ENCODE data around the gene KLK2. TPM values are rescaled to one million over a fixed set of nuclear protein-coding genes. Genes with fewer than 3 reads are reported as not detected.

KLK2 gene
- total RNA-seq, 6 experiments from 2014 or later, result not detected

DNA sequence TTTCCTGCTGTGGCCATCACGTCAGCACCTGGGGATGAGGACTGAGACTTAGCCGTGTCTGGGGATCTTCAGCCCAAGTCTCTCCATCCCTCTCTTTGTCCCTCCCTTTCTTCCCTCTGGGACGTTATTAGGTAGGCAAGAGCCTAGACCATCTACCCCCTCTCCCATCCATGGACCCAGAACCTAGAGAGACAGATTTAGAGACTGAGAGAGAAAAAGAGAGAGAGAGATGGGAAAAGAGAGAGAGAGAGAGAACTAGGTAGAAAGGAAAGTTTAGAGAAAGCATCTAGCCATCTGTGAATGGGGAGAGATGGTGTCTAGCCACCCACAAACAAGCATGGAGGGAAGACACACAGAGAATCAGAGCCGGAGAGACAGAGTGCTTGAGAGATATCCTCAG lies 37.5 kb downstream of the KLK2 start:
- no peaks in the 10 kb centered on the region for H3K4me1 Mint-ChIP-seq (ENCODE audit: low read depth)
- no peak overlapping the region for H3K27ac Mint-ChIP-seq
- no peak overlapping the region for H3K4me3 Mint-ChIP-seq
- H3K27me3 Mint-ChIP-seq (ENCODE audit: insufficient read depth), result peaks cover 38% of the 10 kb centered on the region
- no peak for DNase-seq
- no peaks in the 10 kb centered on the region for H3K36me3 Mint-ChIP-seq (ENCODE audit: low read depth)
- TF ChIP-seq, protein P1, sequence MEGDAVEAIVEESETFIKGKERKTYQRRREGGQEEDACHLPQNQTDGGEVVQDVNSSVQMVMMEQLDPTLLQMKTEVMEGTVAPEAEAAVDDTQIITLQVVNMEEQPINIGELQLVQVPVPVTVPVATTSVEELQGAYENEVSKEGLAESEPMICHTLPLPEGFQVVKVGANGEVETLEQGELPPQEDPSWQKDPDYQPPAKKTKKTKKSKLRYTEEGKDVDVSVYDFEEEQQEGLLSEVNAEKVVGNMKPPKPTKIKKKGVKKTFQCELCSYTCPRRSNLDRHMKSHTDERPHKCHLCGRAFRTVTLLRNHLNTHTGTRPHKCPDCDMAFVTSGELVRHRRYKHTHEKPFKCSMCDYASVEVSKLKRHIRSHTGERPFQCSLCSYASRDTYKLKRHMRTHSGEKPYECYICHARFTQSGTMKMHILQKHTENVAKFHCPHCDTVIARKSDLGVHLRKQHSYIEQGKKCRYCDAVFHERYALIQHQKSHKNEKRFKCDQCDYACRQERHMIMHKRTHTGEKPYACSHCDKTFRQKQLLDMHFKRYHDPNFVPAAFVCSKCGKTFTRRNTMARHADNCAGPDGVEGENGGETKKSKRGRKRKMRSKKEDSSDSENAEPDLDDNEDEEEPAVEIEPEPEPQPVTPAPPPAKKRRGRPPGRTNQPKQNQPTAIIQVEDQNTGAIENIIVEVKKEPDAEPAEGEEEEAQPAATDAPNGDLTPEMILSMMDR (IDR thresholded peaks at IDR 0.05), result no peak
- no peaks in the 10 kb centered on the region for H3K9me3 Mint-ChIP-seq

DNA sequence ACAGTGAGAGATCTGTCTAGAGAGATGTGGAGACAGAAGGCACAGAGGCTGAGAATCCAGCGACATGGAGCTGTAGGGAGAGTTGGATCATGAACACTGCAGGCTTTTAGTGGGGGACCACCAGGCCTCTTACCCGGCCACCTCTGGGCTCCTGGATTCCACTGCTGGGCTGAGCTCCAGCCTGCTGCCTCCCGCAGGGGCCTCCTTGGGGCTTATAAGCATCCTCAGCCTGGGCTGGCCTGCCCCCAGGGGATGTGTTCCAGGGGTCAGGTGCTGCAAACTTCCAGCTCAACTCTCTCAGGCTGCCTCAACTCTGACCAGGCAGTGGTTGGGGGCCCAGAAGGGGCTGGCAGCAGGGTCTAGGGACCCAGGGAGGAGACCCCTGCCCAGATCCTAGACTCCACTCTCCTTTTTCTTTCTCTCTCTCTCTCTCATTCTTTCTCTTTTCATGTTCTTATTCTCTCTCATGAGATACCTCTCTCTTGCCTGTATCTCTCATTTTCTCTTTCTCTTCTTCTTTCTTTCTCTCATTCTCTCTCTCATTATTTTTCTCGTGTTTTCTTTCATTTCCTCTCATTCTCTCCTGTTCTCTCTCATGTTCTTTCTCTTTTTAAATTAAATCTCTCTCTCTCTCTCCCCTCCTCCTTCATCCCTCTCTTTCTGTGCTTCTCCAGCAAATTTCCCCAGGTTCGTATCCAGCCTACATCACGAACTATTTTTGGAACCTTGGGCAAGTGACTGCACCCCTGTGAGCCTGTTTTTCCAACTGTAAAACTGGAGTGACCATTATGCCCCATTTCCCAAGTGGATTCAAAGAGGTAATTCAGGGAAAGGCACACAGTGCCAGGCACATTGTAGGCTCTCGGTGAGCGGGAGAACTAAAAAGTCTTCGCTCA lies 38.2 kb downstream of the KLK2 start, which contains the start of gene KLK4:
Gene KLK4 (minus strand): TSS at position 190 of the 896 bp plus-strand sequence. CDS start 657 bp downstream, outside the sequence.
- peaks cover 36% of the 10 kb centered on the region for H3K27me3 Mint-ChIP-seq (ENCODE audit: insufficient read depth)
- no peaks in the 10 kb centered on the region for H3K36me3 Mint-ChIP-seq (ENCODE audit: low read depth)
- no peak within 1 kb of the TSS for H3K27ac Mint-ChIP-seq
- DNase-seq, result no peak
- H3K9me3 Mint-ChIP-seq, result no peaks in the 10 kb centered on the region
- H3K4me1 Mint-ChIP-seq (ENCODE audit: low read depth), result no peaks in the 10 kb centered on the region
- TF ChIP-seq, protein P1 (IDR thresholded peaks at IDR 0.05), result no peak
- H3K4me3 Mint-ChIP-seq, result no peak within 1 kb of the TSS

DNA sequence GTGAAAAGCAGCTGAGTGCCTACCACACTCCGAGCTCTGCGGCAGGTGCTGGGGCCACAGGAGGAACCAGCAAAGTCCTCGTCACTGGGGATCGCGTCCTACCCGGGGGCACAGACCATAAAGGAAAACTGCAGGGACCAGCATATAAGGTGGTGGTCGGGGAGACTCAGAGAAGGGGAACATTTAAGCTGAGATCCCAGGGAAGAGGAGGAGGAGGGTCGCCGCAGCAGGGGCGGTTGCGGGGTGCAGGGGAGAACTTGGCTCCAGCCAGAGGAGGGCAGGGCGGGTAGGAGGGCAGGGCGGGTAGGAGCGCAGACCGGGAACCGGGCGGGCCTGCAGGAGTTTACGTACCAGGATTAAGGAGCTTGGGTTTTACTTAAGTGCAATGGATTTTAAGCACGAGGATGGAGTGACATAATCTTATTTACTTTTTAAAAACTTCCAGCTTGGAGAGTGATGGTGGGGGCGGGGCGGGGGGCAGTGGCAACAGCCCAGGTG lies 38.9 kb downstream of the KLK2 start:
- H3K36me3 Mint-ChIP-seq (ENCODE audit: low read depth), result no peaks in the 10 kb centered on the region
- no peak overlapping the region for H3K27ac Mint-ChIP-seq
- no peak overlapping the region for H3K4me3 Mint-ChIP-seq
- no peaks in the 10 kb centered on the region for H3K9me3 Mint-ChIP-seq
- no peak for DNase-seq
- TF ChIP-seq, protein P1 (IDR thresholded peaks at IDR 0.05), result no peak
- no peaks in the 10 kb centered on the region for H3K4me1 Mint-ChIP-seq (ENCODE audit: low read depth)
- H3K27me3 Mint-ChIP-seq (ENCODE audit: insufficient read depth), result peaks cover 38% of the 10 kb centered on the region

DNA sequence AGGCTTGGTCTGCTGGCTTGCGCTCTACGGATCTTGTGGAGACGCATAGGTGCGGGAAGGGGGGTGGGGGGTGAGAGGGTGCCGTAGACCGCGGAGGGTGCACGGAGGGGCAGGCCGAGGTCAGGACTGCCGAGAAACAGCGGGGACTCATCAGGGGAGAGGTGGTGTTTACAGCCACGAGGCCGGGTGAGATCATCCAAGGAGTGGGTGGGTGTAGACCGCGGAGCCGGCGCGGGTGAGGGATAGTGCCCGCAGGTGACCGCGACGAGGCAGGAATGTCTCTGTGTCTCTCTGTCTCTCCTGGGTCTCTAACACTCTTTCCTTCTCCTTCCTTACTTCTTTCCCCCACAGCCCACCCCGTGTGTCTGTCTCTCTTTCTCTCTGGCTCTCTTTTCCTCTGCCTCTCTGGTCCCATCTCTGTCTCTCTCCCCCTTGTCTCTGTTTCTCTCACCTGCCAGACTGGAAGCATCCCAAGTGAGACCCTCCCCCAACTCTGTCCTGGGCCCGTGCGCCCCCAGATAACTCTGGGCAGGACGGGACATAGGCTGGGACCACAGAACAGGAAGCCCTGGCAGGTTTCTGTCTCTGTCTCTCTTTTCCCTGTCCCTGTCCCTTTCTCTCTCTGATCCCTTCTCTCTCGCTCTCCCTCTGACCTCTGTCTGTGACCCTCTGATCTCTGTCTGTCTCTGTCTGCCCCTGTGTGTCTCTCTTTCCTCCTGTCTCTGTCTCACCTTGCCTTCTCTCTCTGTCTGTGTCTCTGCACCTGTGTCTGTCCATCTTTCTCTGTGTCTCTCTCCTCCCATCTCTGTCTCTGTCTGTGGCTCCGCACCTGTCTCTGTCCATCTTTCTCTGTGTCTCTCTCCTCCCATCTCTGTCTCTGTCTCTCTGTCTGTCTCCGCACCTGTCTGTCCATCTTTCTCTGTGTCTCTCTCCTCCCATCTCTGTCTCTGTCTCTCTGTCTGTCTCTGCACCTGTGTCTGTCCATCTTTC lies 39.8 kb downstream of the KLK2 start:
- TF ChIP-seq, protein P1 (IDR thresholded peaks at IDR 0.05), result no peak
- no peaks in the 10 kb centered on the region for H3K4me1 Mint-ChIP-seq (ENCODE audit: low read depth)
- no peak for DNase-seq
- peaks cover 36% of the 10 kb centered on the region for H3K27me3 Mint-ChIP-seq (ENCODE audit: insufficient read depth)
- H3K4me3 Mint-ChIP-seq, result no peak overlapping the region
- H3K9me3 Mint-ChIP-seq, result no peaks in the 10 kb centered on the region
- no peaks in the 10 kb centered on the region for H3K36me3 Mint-ChIP-seq (ENCODE audit: low read depth)
- H3K27ac Mint-ChIP-seq, result no peak overlapping the region

DNA sequence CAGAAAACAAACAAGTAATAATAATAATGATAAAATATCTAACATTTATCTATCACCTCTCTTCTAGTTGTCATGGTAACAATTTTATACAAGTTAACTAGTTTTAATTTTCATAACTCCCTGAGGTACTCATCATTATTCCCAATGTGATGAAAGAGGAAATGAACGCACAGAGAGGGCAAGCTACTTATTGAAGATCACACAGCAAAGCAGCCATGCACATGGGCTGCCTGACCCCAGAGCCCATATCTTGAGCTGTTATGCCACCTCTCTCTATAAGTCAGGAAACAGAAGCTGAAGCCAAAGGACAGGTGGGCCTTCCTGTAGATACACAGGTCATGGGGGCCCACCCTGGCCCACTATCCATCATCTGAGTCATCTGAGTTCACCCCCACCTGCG lies 42.8 kb downstream of the KLK2 start:
- no peak overlapping the region for H3K4me3 Mint-ChIP-seq
- no peak overlapping the region for H3K27ac Mint-ChIP-seq
- no peaks in the 10 kb centered on the region for H3K36me3 Mint-ChIP-seq (ENCODE audit: low read depth)
- DNase-seq, result no peak
- TF ChIP-seq, protein P1 (IDR thresholded peaks at IDR 0.05), result no peak
- H3K27me3 Mint-ChIP-seq (ENCODE audit: insufficient read depth), result peaks cover 23% of the 10 kb centered on the region
- H3K9me3 Mint-ChIP-seq, result no peaks in the 10 kb centered on the region
- H3K4me1 Mint-ChIP-seq (ENCODE audit: low read depth), result no peaks in the 10 kb centered on the region
